ENCODE measurements around the gene CXXC5. TPM values are rescaled to one million over a fixed set of nuclear protein-coding genes. Genes with fewer than 3 reads are reported as not detected.

The CXXC5 gene
- total RNA-seq, 1 donor from 2014 or later, result 41.9 TPM

DNA sequence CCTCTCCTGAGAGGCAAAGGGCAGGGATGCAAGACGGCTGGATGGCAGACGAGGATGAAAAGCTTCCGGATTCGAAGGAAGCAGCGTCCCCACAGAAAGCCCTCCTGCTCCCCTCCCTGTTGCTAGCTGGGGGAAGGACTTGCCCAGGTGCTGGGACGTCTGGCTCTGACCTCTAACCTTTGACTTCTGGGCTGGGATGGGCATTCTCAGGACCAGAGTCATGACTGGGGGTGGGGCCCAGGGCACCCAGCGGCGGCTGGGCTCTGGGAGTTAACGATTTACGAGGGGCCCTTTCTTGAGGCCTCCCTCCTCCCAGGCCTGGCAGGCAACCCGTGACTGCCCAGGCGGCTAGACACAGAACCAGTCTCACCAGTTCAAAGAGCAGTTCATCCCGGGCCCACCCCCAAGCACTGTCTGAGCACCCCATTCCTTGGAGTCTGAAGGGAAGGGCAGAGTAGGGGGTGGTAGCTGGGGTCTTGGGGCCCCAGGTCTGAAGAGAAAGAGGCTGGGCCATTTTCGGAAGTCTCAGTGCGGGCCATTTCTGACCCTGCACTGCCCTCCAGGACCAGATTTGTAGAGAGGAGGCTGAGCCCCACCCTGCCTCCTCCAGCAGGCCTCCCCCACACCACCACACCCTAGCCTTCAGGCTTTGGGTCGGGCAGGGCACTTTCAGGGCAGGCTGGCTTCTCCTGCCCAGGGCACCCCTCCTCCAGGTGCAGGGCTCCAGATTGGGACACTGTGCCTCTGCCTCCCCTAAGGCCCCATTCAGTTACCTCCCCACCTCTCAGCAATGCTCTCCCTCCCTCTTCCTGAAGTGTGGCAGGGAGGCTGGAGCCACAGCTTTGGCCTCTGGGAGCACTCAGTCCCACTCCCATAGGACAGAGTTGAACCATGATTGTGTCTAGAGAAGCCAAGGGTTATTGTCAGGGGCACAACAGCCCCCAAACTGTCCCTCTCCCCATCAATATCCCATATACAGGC is 5.0 kb upstream of the CXXC5 start:
- intact Hi-C loops (cut with DNase I), result no loop called here
- H3K27ac ChIP-seq, result no peak overlapping the region

DNA sequence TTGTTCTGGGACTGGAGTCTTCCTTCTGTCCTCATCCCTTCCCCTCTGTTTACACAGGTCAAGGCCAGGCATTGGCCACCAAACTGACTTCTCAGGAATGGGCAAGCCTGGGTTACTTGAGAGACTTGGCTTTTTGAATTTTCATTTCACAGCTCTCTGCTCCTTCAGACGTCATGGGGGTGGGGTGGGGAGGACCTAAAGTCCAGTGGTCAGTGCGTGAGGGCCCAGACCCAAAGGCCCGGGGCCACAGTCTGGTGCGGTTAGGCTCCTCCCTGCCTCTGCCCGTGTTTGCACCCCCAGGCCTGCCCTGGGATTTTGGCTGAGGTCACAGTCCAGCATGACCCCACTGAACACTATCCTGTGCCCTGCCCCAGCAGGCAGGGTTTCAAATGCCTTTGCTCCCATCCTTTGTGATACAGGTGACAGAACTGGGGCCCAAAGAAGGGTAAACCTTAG is 4.1 kb upstream of the CXXC5 start:
- Histone ChIP-seq H3K27ac (no peak overlapping the region), H3K27me3 (no peaks in the 10 kb centered on the region), H3K36me3 (no peaks in the 10 kb centered on the region), H3K4me1 (peaks cover 0 to 6% of the 10 kb centered on the region in 2 donors), H3K4me3 (no peak overlapping the region), H3K9me3 (no peaks in the 10 kb centered on the region)
- peak in 1 of 2 donors; percentile 57 for DNase-seq (ENCODE audit: low spot score in 2 of 2)
- intact Hi-C loops (cut with DNase I), result no loop called here
- TF ChIP-seq, protein P1, sequence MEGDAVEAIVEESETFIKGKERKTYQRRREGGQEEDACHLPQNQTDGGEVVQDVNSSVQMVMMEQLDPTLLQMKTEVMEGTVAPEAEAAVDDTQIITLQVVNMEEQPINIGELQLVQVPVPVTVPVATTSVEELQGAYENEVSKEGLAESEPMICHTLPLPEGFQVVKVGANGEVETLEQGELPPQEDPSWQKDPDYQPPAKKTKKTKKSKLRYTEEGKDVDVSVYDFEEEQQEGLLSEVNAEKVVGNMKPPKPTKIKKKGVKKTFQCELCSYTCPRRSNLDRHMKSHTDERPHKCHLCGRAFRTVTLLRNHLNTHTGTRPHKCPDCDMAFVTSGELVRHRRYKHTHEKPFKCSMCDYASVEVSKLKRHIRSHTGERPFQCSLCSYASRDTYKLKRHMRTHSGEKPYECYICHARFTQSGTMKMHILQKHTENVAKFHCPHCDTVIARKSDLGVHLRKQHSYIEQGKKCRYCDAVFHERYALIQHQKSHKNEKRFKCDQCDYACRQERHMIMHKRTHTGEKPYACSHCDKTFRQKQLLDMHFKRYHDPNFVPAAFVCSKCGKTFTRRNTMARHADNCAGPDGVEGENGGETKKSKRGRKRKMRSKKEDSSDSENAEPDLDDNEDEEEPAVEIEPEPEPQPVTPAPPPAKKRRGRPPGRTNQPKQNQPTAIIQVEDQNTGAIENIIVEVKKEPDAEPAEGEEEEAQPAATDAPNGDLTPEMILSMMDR (IDR thresholded peaks at IDR 0.05), result no peak

More for the DNA sequence above, 5.0 kb upstream of the CXXC5 start:
- peak in 1 of 2 donors; percentile 59 for DNase-seq (ENCODE audit: low spot score in 2 of 2)
- Histone ChIP-seq H3K4me1 (peaks cover 5 to 14% of the 10 kb centered on the region in 2 donors), H3K27me3 (no peaks in the 10 kb centered on the region), H3K9me3 (no peaks in the 10 kb centered on the region), H3K36me3 (no peaks in the 10 kb centered on the region), H3K4me3 (no peak overlapping the region)
- TF ChIP-seq, protein P1 (IDR thresholded peaks at IDR 0.05), result no peak

DNA sequence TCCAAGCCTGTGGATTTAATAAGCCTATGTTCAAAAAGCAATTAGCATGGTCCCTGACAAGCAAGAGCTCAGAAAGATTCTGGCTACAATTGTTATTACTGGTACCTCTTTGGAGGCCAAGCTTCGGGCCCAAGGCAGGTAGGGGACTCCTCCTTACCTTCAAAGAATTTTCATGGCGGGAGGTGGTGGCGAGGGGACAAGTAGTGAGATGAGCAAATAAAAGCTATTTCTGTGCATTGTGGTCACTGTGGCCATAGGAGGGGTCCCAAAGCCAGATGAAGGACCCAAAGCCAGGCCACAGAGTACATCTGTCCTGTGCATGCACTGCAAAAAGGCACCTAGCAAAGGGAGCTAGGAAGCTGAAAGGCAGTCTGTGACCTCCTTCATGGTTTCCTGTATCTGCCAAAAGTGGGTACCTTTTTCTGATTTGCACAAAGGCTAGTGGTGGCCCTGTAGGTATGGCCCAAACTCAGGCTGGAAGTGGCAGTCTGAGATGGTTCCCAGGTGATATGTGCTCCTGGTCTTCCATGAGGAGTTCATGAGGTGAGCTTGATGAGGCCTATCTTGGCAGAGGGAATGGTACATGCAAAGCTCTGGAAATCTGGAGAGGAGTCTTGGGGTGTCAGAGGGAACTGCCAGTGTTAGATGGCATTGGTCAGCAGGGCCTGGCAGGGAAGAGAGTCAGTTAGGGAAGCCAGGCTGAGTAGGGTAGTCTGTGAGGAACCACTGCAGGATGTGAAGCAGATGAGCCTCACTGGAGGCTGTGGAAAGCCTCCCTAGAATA is 3.3 kb upstream of the CXXC5 start:
- Histone ChIP-seq H3K4me3 (no peak overlapping the region), H3K36me3 (no peaks in the 10 kb centered on the region), H3K4me1 (peaks cover 0 to 4% of the 10 kb centered on the region in 2 donors), H3K27ac (no peak overlapping the region), H3K27me3 (no peaks in the 10 kb centered on the region), H3K9me3 (no peaks in the 10 kb centered on the region)
- intact Hi-C loops (cut with DNase I), result no loop called here
- TF ChIP-seq, protein P1 (IDR thresholded peaks at IDR 0.05), result no peak
- DNase-seq (ENCODE audit: low spot score in 2 of 2), result peak in 1 of 2 donors; percentile 53

DNA sequence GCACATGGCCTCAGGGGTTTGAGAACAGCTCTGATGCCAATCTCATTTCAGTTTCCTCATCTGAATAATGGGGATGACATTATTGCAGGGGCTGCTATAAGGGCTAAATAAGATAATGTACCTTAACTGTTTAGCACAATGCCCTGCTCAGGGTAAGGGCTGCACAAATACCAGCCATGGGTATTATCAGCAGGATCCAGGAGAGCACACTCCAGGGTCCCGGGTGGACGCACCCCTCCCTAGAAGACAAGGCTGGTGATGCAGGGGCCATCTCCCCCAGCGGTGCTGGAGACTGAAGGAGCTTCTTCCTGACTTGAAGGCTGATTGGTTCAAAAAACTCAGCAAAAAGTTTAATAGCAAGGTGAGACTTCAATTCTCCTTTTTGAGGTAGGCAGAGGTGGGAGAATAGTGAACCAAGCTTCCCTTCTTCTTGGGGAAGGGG is 2.7 kb upstream of the CXXC5 start:
- DNase-seq (ENCODE audit: low spot score in 2 of 2), result peak in 1 of 2 donors; percentile 54
- TF ChIP-seq, protein P1 (IDR thresholded peaks at IDR 0.05), result no peak
- no peak overlapping the region for H3K4me3 ChIP-seq
- H3K27ac ChIP-seq, result no peak overlapping the region
- H3K4me1 ChIP-seq, result peaks cover 0 to 4% of the 10 kb centered on the region in 2 donors
- no peaks in the 10 kb centered on the region for H3K36me3 ChIP-seq
- H3K9me3 ChIP-seq, result no peaks in the 10 kb centered on the region
- H3K27me3 ChIP-seq, result no peaks in the 10 kb centered on the region
- intact Hi-C loops (cut with DNase I), result no loop called here

DNA sequence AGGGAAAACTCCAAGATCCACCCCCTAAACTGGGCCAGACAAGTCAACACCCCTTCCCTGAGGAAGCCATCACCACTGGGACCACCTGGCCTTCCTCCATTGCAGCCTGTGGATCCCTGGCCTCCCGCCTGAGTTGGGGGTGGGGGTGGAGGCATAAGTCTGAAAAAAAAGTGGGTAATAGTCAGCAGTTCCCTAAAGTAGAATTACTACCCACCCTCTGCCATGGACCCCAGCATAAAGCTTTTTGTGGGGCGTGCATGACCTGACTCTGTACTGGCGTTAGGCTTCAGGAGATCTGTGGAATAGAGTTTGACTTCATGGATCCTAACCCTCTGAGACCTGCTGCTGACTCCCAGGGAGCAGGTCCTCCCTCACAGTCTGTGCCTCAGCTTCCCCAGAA is 2.0 kb upstream of the CXXC5 start:
- Histone ChIP-seq H3K4me3 (no peak overlapping the region), H3K4me1 (peaks cover 4 to 6% of the 10 kb centered on the region in 2 donors), H3K36me3 (no peaks in the 10 kb centered on the region), H3K27ac (no peak overlapping the region), H3K27me3 (no peaks in the 10 kb centered on the region), H3K9me3 (no peaks in the 10 kb centered on the region)
- intact Hi-C loops (cut with DNase I), result no loop called here
- TF ChIP-seq, protein P1 (IDR thresholded peaks at IDR 0.05), result no peak
- peak in 1 of 2 donors; percentile 61 for DNase-seq (ENCODE audit: low spot score in 2 of 2)

Measured in ascending aorta (tissue), 2 donors.